Measurements from ENCODE around the gene DGCR6L.
A peak's percentile ranks its signal among the peaks of the same experiment; 100 is the strongest.
"Not testable (repeated sequence)": the region's sequence is repeated elsewhere in the genome, so short reads cannot be mapped to it uniquely, and the experiment has no call there.

DGCR6L gene

DNA sequence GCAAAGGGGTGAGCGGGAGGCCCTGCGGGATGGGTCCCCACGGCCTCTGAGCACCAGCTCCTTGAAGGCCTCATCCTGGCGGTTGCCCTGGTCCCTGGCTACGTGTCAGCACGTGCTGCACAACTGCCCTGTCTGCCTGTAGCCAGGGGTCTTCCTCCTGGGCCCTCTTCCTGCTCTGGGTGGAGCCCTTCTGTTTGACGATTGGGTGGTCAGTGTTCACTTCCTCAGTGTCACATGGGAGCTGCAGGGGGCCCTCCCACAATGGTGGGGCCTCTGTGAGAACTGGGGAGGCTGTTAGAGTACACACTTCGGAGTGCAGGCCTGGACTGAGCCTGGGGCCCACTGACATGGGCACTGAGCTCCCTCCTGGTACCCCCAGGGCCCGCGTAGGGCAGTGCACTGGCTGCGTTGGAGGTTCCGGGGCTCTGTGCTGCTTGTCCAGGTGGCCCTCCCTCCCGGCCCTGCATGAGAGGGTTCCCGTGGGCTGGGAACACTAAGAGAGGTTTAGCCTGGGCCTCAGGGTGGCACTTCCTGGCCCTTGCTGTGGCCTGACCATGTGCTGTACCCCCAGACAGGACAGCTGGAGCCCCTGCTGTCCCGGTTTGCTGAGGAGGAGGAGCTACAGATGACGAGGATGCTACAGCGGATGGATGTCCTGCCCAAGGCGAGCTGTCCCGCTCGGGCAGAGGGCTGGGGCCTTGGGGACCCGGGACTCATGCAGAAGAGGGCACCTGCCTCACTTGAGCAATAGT, 13.8 kb downstream of the DGCR6L start:
- no peak for TF ChIP-seq POLR2A (IDR thresholded peaks at IDR 0.05; ENCODE audit: low read depth, low read length)
- DNase-seq (ENCODE audit: insufficient read length, low spot score): no peak
- FAIRE-seq: no peak

DNA sequence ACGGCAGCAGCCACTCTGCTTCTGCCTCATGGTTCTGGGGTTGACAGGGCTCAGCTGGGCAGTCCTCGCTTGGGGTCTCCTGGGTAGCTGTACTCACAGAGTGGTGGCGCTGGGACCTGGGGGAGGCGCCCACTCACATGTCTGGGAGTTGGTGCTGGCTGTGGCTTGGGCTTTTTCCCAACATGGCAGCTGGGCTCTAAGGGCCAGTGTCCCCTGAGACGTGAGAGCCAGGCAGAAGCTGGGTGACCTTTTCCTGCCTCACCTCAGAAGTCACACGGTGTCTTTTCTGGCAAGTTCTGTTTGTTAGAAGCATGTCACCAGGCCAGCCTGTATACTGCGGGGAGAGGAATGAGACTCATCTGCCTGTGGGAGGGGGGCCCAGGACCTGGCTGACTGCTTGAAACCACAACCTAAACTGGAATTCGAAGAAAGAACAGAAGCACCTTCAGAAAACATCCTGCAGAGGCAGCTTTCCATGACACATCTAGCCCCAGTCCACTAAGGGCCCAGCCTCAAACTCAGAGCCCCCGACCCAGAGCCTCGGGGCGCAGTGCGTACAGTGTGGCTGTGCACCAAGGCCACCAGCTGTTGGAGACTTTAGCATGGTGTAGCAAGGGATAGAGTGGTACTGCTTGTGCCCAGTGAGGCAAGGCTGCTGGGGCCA, 14.5 kb downstream of the DGCR6L start:
- FAIRE-seq; DNase-seq (ENCODE audit: insufficient read length, low spot score): not testable (repeated sequence)

DNA sequence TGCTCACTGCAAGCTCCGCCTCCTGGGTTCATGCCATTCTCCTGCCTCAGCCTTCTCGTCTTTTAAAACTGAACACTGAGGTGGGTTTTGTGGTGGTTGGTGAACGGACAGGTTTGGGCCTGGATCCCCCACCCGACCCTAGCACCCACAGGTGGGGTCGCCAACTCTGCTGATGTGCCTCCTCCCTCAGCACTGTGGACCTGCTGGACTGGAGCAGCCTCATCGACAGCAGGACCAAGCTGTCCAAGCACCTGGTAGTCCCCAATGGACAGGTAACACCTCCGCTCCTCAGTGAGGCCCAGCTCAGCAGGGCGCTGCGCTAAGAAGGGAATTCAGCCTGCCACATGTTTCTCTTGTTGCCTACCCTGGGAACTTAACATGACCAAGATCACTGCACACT, 15.2 kb downstream of the DGCR6L start:
- no peak for DNase-seq (ENCODE audit: insufficient read length, low spot score)
- no peak for TF ChIP-seq POLR2A (IDR thresholded peaks at IDR 0.05; ENCODE audit: low read depth, low read length)
- FAIRE-seq: no peak

DNA sequence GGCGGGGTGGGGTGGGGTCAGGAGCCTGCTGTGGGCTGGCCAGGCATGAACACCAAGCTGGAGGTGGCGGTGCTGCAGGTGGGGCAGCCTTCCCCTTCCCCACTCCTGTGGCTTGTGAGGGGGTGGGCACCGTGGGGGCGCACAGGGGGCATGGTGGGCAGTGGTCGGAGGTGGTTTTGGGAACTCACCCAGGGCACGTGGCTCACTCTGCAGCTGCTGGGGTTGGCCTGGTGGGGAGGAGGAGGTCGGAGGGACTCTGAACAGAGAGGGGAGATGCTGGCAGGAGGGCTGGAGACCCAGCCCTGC, 16.7 kb downstream of the DGCR6L start:
- not testable (repeated sequence) for DNase-seq (ENCODE audit: insufficient read length, low spot score); FAIRE-seq

DNA sequence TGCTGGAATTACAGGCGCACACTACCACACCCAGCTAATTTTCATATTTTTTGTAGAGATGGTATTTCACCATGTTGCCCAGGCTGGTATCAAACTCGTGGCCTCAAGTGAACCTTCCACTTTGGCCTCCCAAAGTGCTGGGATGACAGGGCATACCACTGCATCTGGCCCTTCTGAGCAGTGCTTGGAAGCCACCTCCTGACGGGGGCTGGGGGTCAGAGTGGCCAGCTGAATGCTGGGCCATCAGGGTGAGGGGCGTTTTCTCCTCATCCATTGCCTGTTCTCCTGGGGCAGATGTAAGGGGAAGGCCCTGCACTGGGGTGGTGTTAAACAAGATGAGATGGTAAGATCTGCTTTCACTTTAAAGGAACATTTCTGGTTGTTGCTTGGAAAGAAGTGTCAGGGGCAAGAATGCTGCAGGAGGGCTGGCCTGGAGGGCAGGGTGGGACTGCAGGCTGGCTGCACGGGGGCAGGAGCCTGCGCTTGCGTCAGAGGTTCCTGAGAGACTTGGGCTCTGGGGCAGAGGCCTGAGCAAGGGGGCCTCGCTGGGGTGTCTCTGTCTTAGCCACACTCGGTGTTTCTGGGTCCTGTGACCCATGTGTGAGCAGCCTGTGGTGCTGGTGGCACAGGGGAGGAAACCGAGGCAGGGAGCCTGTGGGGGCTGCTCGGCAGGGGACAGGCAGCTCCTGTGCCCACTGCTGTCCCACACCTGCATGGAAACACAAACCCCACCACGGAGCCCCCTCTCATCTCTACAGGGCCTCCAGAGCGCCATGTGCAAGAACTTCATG, 17.2 kb downstream of the DGCR6L start:
- no peak for TF ChIP-seq POLR2A (IDR thresholded peaks at IDR 0.05; ENCODE audit: low read depth, low read length)
- DNase-seq (ENCODE audit: insufficient read length, low spot score) (no peak), FAIRE-seq (no peak)

DNA sequence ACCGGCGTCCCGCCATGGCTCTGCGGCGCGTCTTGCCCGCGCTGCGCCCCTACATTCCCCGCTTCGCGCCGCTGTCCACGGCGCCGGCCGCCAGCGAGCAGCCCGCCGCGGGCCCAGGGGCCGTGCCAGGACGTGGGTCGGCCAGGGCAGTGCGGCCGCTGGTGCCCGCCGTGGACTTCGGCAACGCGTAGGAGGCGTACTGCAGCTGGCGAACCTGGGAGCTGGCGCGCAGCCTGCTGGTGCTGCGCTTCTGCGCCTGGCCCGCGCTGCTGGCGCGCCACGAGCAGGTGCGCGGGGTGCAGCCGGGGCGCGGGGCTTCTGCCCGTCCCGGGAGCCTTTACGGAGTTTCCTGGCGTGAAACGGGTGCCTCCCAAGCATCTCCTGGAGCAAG, 20.1 kb downstream of the DGCR6L start:
- DNase-seq (ENCODE audit: insufficient read length, low spot score) (no peak), FAIRE-seq (no peak)
- TF ChIP-seq POLR2A (IDR thresholded peaks at IDR 0.05; ENCODE audit: low read depth, low read length): no peak

DNA sequence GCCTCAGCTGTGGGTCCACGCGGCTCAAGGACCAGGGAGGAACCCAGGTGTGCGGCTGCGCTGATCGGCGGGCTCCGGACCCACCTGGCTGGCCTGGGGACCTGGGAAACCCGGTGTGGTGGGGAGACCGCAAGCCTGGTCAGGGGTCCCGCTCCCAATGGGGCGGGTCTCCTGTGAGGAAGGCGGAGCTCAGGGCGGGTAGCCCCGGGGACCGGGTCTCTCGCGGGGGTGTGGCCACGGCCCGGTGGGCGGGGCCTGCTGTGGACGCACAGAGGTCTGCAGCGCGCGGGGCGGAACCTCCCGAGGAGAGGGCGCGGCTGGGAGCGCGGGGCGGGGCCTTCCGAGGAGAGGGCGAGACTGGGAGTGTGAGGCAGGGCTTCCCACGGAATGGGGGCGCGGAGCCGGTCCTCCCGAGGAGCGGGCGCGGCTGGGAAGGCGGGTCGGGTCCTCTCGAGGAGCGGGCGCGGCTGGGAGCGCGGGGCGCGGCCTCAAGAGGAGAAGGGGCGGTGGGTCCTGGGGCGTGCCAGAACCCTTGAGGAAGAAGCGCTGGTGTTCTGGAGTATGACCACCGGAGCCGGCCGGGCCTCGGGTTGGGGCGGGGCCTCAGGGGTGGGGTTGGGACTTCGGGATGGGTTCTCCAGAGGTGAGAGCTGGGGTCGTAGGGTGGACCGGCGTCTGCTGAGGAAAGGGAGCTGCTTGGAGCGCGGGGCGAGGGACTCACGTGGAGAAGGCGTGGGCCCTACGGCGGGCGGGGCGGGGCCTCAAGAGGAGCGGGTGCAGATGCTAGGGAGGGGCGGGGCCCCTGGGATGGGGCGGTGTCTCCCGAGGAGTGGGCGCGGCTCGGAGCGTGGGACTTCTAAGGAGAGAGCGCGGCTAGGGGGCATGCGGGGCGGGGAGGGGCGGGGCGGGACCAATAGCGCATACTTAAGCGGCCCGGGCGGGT, 20.8 kb downstream of the DGCR6L start:
- FAIRE-seq (no peak), DNase-seq (ENCODE audit: insufficient read length, low spot score) (peak; percentile 65)

DNA sequence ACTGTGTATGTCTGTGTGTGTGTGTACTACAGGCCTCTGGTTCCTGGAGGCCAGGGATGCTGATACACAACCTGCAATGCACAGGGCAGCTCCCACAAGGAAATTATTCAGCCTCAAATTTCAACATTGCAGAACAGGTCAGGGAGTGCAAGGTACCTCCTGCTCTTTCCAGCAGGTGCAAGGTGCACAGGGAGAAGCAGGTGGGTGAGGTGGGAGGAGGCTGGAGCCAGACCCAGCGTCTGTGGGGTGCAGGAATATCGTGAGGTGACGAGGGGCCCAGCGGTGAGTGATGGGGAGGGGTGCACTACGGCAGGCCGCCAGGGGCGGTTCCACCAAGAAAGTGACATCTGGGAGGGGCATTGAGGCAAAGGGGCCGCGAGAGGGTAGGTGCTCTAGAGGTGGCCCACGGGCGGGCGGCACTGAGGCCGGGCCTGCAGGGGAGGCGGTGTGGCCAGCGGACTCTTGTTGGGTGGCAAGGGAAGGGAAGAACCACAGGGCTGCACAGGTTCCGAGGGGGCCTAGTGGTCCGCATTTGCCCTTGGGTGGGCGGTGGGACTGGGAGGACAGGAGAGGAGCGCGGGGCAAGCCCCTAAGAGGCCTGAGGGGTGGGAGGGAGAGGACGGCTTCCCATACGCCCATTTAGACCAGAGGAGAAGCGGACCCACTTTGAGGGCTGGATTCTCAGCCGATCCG, 21.6 kb downstream of the DGCR6L start:
- FAIRE-seq: no peak
- no peak for TF ChIP-seq POLR2A (IDR thresholded peaks at IDR 0.05; ENCODE audit: low read depth, low read length)

More for the DNA sequence above, 20.8 kb downstream of the DGCR6L start:
- TF ChIP-seq POLR2A (IDR thresholded peaks at IDR 0.05; ENCODE audit: low read depth, low read length): no peak

DNA sequence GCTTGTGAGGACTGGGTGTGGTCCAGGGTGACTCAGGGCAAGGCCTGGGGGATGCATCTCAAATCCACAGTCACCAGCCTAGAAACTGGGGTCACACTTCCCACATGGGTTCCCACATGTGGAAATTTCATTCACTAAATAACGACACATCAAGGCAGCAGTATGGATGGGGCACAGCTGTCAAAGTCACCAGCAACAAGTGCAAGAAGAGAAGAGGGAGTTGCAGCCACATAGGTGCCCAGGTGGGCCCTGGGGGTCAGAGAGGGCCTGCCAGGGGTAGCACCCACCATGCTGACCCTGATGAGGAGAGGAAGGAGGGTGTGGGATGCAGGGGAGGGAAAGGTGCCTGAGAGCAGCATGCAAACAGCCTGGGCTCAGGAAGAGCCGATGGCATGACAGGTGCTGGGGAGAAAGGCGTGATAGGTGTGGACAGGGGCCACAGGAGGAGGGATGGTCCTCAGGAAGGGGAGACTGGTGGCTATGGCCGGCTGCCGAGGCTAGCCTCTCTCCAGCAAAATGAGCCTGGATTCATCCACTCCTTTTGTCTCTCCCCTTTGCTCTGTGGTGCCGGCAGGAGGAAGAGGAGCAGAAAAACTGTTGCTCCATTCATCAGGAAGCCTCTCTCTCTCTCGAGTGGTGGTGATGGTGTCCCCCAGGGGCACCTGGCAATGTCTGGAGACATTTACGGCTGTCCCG, 22.3 kb downstream of the DGCR6L start:
- no peak for DNase-seq (ENCODE audit: insufficient read length, low spot score)
- no peak for TF ChIP-seq POLR2A (IDR thresholded peaks at IDR 0.05; ENCODE audit: low read depth, low read length)
- FAIRE-seq: no peak

More for the DNA sequence above, 21.6 kb downstream of the DGCR6L start:
- DNase-seq (ENCODE audit: insufficient read length, low spot score): no peak

DNA sequence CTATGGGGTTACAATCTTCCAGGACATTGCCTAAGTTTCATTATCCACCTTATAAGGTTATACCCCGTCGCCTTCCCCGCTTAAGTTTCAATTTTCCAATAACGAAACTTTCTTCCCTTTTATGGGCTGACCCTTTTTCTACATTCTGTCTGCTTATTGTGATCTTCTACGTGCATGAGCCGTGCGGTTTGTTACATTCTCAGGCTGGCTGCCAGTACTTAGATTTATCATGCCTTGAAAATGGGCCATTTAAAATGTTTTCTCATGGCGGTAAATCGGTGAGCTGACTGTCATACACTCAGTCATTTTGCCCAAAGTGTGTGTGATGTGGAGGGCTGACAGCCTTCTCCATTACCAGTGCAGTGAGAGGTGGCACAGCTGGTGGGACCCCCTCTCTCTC, 23.3 kb downstream of the DGCR6L start:
- FAIRE-seq (no peak), DNase-seq (ENCODE audit: insufficient read length, low spot score) (no peak)
- TF ChIP-seq POLR2A (IDR thresholded peaks at IDR 0.05; ENCODE audit: low read depth, low read length): no peak

DNA sequence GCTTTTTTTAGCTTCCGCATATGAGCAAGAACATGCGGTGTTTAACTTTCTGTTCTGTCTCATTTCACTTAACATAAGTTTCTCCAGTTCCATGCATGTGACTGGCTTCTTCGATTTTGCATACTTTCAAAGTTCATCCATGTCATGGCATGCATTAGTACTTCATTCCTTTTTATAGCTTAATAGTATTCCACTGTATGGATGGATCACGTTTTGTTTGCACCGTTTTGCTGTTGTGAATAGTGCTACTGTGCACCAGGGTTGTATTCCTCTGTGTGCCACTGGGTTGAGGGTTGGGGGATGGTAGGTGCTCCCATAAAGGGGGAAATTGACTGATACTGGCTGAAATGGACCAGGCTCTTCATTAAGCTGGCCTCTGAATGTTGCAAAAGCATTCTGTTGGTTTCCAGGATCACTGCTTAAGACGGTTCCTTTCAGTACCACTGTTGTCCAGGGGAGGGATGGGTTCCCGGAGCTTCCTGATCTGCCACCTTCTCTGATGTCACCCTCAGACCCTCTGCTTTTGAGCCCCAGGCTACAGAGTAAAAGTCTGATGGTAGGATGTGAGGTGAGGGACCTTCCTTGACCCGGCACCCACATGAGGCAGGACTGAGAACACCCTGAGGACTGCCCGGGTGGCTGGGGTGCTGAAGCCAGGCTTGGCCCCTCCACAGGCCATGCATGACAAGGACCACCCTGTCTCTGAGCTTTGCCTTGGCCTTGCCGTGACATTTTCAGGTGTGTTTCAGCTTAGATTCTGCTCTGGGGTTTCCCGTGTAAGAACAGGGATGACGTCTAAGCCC, 24.4 kb downstream of the DGCR6L start:
- DNase-seq (ENCODE audit: insufficient read length, low spot score) (no peak), FAIRE-seq (no peak)
- no peak for TF ChIP-seq POLR2A (IDR thresholded peaks at IDR 0.05; ENCODE audit: low read depth, low read length)

DNA sequence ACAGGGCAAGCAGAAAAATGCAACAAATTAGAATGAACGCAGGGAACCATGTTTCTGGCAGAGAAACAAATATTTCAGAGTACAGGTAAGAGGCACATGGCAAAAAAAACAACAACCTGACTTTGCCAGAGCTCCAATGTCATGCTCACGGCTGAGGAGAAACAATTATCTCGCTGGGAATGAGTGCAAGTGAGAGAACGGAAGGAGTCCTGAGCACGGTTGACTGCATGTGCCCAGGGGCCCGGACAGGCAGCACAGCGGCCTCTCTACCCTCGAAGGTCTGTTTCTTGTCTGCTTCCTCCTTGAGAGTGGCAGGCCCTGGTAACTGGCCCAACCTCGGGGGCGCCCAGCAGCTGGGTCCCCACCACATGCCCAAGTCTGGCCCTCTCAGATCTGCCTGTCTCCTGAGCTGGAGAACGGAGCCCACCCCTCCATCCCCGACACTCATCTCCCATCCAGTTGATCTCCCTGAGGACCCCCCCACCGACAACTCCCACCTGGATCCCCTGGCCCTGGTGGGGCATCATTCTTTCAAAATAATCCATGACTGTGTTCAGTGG, 27.1 kb downstream of the DGCR6L start:
- TF ChIP-seq POLR2A (IDR thresholded peaks at IDR 0.05; ENCODE audit: low read depth, low read length): no peak
- no peak for FAIRE-seq

More for the DNA sequence above, 27.1 kb downstream of the DGCR6L start:
- no peak for DNase-seq (ENCODE audit: insufficient read length, low spot score)
